Eye (tissue), 1 donor: ENCODE results near the gene NOL12.
"Not testable (repeated sequence)": the region's sequence is repeated elsewhere in the genome, so short reads cannot be mapped to it uniquely, and the experiment has no call there.

Experiments
- DNase-seq: peaks from one replicate; pipeline ENCODE4 v3.0.0-alpha.2; 2015

NOL12 gene

GRCh38 chr22:37686002-37686982 is at the start of gene NOL12:
Gene NOL12 (plus strand): TSS chr22:37686343. CDS start chr22:37686393, 50 bp downstream.
- peak; percentile 98 for DNase-seq

GRCh38 chr22:37636949-37637273 is 49.2 kb upstream of the NOL12 start:
- no peak for DNase-seq

GRCh38 chr22:37638391-37639069 is 47.6 kb upstream of the NOL12 start:
- DNase-seq, result no peak

GRCh38 chr22:37639070-37639760 is 46.9 kb upstream of the NOL12 start, which contains the start of gene SH3BP1:
Gene SH3BP1 (plus strand): TSS chr22:37639669. CDS start chr22:37639788, 119 bp downstream.
- DNase-seq, result peak; percentile 77

GRCh38 chr22:37639771-37640590 is 46.2 kb upstream of the NOL12 start:
- DNase-seq, result peak; percentile 54

GRCh38 chr22:37640591-37641560 is 45.3 kb upstream of the NOL12 start:
- DNase-seq, result no peak

GRCh38 chr22:37641561-37641949 is 44.6 kb upstream of the NOL12 start:
- no peak for DNase-seq

GRCh38 chr22:37643225-37643847 is 42.8 kb upstream of the NOL12 start:
- DNase-seq, result peak; percentile 95

GRCh38 chr22:37647317-37647716 is 38.8 kb upstream of the NOL12 start:
- no peak for DNase-seq

GRCh38 chr22:37647928-37648327 is 38.2 kb upstream of the NOL12 start:
- DNase-seq, result no peak

GRCh38 chr22:37650463-37651136 is 35.5 kb upstream of the NOL12 start:
- DNase-seq, result no peak

- no peak for DNase-seq
These were observed 31.4 kb upstream of the NOL12 start for GRCh38 chr22:37654563-37655251.

- DNase-seq, result no peak
These were observed 30.9 kb upstream of the NOL12 start for GRCh38 chr22:37655252-37655563.

GRCh38 chr22:37656583-37656982 is 29.6 kb upstream of the NOL12 start:
- DNase-seq, result not testable (repeated sequence)

GRCh38 chr22:37657590-37658132 is 28.5 kb upstream of the NOL12 start:
- DNase-seq, result no peak

- DNase-seq, result peak; percentile 100
These were observed 27.7 kb upstream of the NOL12 start, which contains the start of gene PDXP for GRCh38 chr22:37658133-37659065. Gene PDXP (plus strand): TSS chr22:37658723. CDS start chr22:37658783, 60 bp downstream.

GRCh38 chr22:37659066-37659896 is 26.9 kb upstream of the NOL12 start:
- no peak for DNase-seq
